HEK293 (cell line): ENCODE measurements around the gene FANCC.

Experiments
- CTCF ChIA-PET: fragments of 350-600 bp; formaldehyde crosslinking; extraction: SDS; loops from one replicate; lab custom pipeline; 2021; ENCODE audit warnings: antibody characterized with exemption; lab: Yijun Ruan, JAX
- POLR2A ChIA-PET: fragments of 300-600 bp; formaldehyde crosslinking; extraction: SDS; loops from one replicate; lab custom pipeline; 2020; ENCODE audit warnings: antibody characterized with exemption, inconsistent platforms; lab: Yijun Ruan, JAX
- H3K27ac ChIP-seq: fragments of 200-500 bp; sonication (Bioruptor generic); 2 replicates; pipeline ENCODE4 v1.5.1; 2014; ENCODE audit warnings: low read depth, low read length, control low read depth, inconsistent platforms; ENCODE audit errors: extremely low read depth
- H3K36me3 ChIP-seq, 2 experiments: fragments of 200-500 bp in 1 of 2; sonication (Bioruptor generic) in 1 of 2; 1 replicate in 1 of 2; 2 replicates in 1 of 2; pipeline ENCODE4 v1.5.1; 2014 to 2017; ENCODE audit warnings: inconsistent platforms in 2 of 2, low read length in 2 of 2; ENCODE audit not compliant: control insufficient read depth in 2 of 2, insufficient read depth in 1 of 2
- H3K4me1 ChIP-seq: fragments of 200-500 bp; sonication (Bioruptor generic); 2 replicates; pipeline ENCODE4 v1.5.1; 2014; ENCODE audit warnings: mild to moderate bottlenecking, low read length, inconsistent platforms; ENCODE audit not compliant: control insufficient read depth, insufficient read depth
- H3K4me3 ChIP-seq: 2 replicates; pipeline ENCODE4 v1.5.1; 2011; ENCODE audit warnings: low read depth, mild to moderate bottlenecking, control low read depth, low read length, moderate library complexity
- H3K9me3 ChIP-seq: fragments of 200-500 bp; sonication (Bioruptor generic); 2 replicates; pipeline ENCODE4 v1.5.1; 2014; ENCODE audit warnings: low read depth, low read length, inconsistent platforms; ENCODE audit not compliant: control insufficient read depth, insufficient read depth
- EGR2 ChIP-seq: fragments of 450-650 bp; formaldehyde crosslinking; IDR thresholded peaks from 2 replicates; pipeline ENCODE4 v1.5.1; 2016; ENCODE audit warnings: low read depth, missing biosample characterization, missing genetic modification characterization
- KLF8 ChIP-seq: fragments of 450-650 bp; formaldehyde crosslinking; IDR thresholded peaks from 2 replicates; pipeline ENCODE4 v1.5.1; 2016; ENCODE audit warnings: missing biosample characterization, missing genetic modification characterization
- PATZ1 ChIP-seq: fragments of 450-650 bp; formaldehyde crosslinking; IDR thresholded peaks from 2 replicates; pipeline ENCODE4 v1.5.1; 2016; ENCODE audit warnings: missing biosample characterization, missing genetic modification characterization
- PRDM1 ChIP-seq: fragments of 450-650 bp; formaldehyde crosslinking; IDR thresholded peaks from 2 replicates; pipeline ENCODE4; 2016; ENCODE audit warnings: missing biosample characterization, missing genetic modification characterization
- SCRT1 ChIP-seq: fragments of 450-650 bp; formaldehyde crosslinking; IDR thresholded peaks from 2 replicates; pipeline ENCODE4 v1.5.1; 2016; ENCODE audit warnings: missing biosample characterization, missing genetic modification characterization, borderline replicate concordance
- SCRT2 ChIP-seq: fragments of 450-650 bp; formaldehyde crosslinking; IDR thresholded peaks from 2 replicates; pipeline ENCODE4 v1.5.1; 2016; ENCODE audit warnings: missing biosample characterization, missing genetic modification characterization
- ZNF148 ChIP-seq: fragments of 450-650 bp; formaldehyde crosslinking; IDR thresholded peaks from 2 replicates; pipeline ENCODE4 v1.5.0; 2017; ENCODE audit warnings: missing biosample characterization, missing genetic modification characterization, borderline replicate concordance
- ZNF155 ChIP-seq: fragments of 450-650 bp; formaldehyde crosslinking; IDR thresholded peaks from 2 replicates; pipeline ENCODE4 v1.5.1; 2016; ENCODE audit warnings: missing biosample characterization, missing genetic modification characterization
- ZNF169 ChIP-seq: fragments of 450-650 bp; formaldehyde crosslinking; IDR thresholded peaks from 2 replicates; pipeline ENCODE4 v1.5.1; 2016; ENCODE audit warnings: missing biosample characterization, missing genetic modification characterization
- ZNF214 ChIP-seq: fragments of 450-650 bp; formaldehyde crosslinking; IDR thresholded peaks from 2 replicates; pipeline ENCODE4 v1.5.1; 2017; ENCODE audit warnings: missing biosample characterization, mild to moderate bottlenecking, missing genetic modification characterization, borderline replicate concordance
- ZNF248 ChIP-seq: fragments of 450-650 bp; formaldehyde crosslinking; IDR thresholded peaks from 2 replicates; pipeline ENCODE4 v1.5.1; 2017; ENCODE audit warnings: missing biosample characterization, missing genetic modification characterization
- ZNF473 ChIP-seq: fragments of 450-650 bp; formaldehyde crosslinking; IDR thresholded peaks from 2 replicates; pipeline ENCODE4 v1.5.1; 2017; ENCODE audit warnings: missing biosample characterization, missing genetic modification characterization
- ZNF544 ChIP-seq: fragments of 450-650 bp; formaldehyde crosslinking; IDR thresholded peaks from 2 replicates; pipeline ENCODE4 v1.5.0; 2017; ENCODE audit warnings: missing biosample characterization, missing genetic modification characterization
- ZNF548 ChIP-seq: fragments of 450-650 bp; formaldehyde crosslinking; IDR thresholded peaks from 2 replicates; pipeline ENCODE4 v1.5.1; 2016; ENCODE audit warnings: missing biosample characterization, missing genetic modification characterization
- ZNF645 ChIP-seq: fragments of 450-650 bp; formaldehyde crosslinking; IDR thresholded peaks from 2 replicates; pipeline ENCODE4; 2016; ENCODE audit warnings: missing biosample characterization, missing genetic modification characterization
- ZNF747 ChIP-seq: fragments of 450-650 bp; formaldehyde crosslinking; IDR thresholded peaks from 2 replicates; pipeline ENCODE4 v1.5.1; 2016; ENCODE audit warnings: missing biosample characterization, missing genetic modification characterization
- ZNF776 ChIP-seq: fragments of 450-650 bp; formaldehyde crosslinking; IDR thresholded peaks from 2 replicates; pipeline ENCODE4 v1.5.0; 2017; ENCODE audit warnings: missing biosample characterization, missing genetic modification characterization, borderline replicate concordance
- TF ChIP-seq, protein P1 (sequence below): fragments of 450-650 bp; formaldehyde crosslinking; IDR thresholded peaks from 2 replicates; pipeline ENCODE4 v1.5.1; 2016; ENCODE audit warnings: missing biosample characterization, missing genetic modification characterization

The FANCC gene

GRCh38 chr9:95218773-95219172 lies 98.7 kb downstream of the FANCC start (continued):
- no peak for TF ChIP-seq ZNF747 (tag by site-specific recombination)
- TF ChIP-seq SCRT1 (tag by site-specific recombination), result no peak
- no peak for TF ChIP-seq SCRT2 (tag by site-specific recombination)
- TF ChIP-seq, protein P1, sequence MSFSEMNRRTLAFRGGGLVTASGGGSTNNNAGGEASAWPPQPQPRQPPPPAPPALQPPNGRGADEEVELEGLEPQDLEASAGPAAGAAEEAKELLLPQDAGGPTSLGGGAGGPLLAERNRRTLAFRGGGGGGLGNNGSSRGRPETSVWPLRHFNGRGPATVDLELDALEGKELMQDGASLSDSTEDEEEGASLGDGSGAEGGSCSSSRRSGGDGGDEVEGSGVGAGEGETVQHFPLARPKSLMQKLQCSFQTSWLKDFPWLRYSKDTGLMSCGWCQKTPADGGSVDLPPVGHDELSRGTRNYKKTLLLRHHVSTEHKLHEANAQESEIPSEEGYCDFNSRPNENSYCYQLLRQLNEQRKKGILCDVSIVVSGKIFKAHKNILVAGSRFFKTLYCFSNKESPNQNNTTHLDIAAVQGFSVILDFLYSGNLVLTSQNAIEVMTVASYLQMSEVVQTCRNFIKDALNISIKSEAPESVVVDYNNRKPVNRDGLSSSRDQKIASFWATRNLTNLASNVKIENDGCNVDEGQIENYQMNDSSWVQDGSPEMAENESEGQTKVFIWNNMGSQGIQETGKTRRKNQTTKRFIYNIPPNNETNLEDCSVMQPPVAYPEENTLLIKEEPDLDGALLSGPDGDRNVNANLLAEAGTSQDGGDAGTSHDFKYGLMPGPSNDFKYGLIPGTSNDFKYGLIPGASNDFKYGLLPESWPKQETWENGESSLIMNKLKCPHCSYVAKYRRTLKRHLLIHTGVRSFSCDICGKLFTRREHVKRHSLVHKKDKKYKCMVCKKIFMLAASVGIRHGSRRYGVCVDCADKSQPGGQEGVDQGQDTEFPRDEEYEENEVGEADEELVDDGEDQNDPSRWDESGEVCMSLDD (tag by site-specific recombination), result no peak
- TF ChIP-seq ZNF148, result no peak

GRCh38 chr9:95217936-95218335 lies 99.6 kb downstream of the FANCC start:
- ChIA-PET POLR2A (no interaction called here), CTCF (no interaction called here)
- no peaks in the 10 kb centered on the region for H3K4me1 ChIP-seq
- no peaks in the 10 kb centered on the region for H3K36me3 ChIP-seq
- H3K9me3 ChIP-seq, result no peaks in the 10 kb centered on the region
- no peak overlapping the region for H3K4me3 ChIP-seq
- TF ChIP-seq ZNF169 (no peak), ZNF473 (tag by site-specific recombination) (no peak), ZNF548 (tag by site-specific recombination) (no peak), ZNF544 (tag by site-specific recombination) (no peak), ZNF776 (tag by site-specific recombination) (no peak), KLF8 (no peak), ZNF645 (tag by site-specific recombination) (no peak), PATZ1 (tag by site-specific recombination) (no peak), ZNF155 (tag by site-specific recombination) (no peak), EGR2 (no peak), ZNF248 (no peak)
- no peak overlapping the region for H3K27ac ChIP-seq

DNA sequence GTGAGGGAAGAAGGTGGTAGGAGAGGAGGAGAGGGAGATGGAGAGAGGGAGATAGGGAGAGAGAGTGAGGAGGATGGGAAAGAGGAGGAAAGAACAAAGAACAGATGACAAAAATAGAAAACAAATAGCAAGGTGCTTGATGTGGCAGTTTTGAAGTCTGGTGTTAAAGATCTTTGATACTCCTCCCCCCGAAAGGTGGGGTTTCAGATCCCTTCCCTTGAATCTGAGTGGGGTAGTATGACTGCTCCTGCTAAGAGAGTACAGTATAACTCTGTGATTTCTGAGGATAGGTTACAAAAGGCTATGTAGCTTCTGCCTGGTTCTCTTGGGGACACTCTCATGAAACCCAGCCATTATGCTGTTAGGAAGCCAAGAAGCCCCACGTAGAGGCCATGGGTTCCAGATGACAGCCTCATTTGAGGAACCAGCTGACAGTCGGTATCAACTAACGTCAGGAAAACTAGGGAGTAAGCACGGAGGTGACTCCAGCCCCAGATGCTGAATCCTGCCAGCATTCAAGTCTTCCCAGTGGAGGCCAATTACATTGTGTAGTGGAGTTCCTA lies 102.1 kb downstream of the FANCC start:
- Histone ChIP-seq H3K4me3 (no peak overlapping the region), H3K27ac (no peak overlapping the region), H3K9me3 (no peaks in the 10 kb centered on the region), H3K4me1 (no peaks in the 10 kb centered on the region), H3K36me3 (no peaks in the 10 kb centered on the region)
- peak; percentile 47; the same call in 1 of the 2 replicates for TF ChIP-seq PRDM1 (tag by site-specific recombination)
- TF ChIP-seq ZNF214 (tag by site-specific recombination), result no peak
- CTCF ChIA-PET, result interaction anchor here (0.6 kb wide), 1 partner anchor 83 kb away, joined by 3 read pairs; no protein-coding TSS in a partner anchor
- POLR2A ChIA-PET, result no interaction called here
